ENCODE measurements around the gene RPL3. TPM values are rescaled to one million over a fixed set of nuclear protein-coding genes. Genes with fewer than 3 reads are reported as not detected.

Gene RPL3
- total and polyA plus RNA-seq, 4 donors: 580 to 1,767 (median 1,184) TPM

DNA sequence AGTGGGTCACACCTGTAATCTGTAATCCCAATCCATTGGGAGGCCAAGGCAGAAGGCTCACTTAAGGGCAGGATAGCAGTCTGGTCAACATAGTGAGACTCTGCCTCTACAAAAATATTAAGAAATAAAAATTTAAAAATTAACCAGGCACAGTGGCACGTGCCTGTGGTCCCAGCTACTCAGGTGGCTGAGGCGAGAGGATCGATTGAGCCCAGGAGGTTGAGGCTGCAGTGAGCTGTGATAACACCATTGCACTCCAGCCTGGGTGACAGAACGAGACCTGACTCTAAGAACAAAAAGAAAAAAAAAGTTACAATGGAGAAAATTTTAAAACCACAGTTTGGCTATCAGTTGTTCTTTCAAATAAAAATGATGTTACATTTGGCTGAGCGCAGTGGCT is 17.0 kb upstream of the RPL3 start:
- H3K36me3 ChIP-seq (ENCODE audit: control insufficient read depth in 4 of 4, insufficient read depth in 3 of 4, low read depth in 1 of 4, low read length in 3 of 4): no peaks in the 10 kb centered on the region
- no peak for TF ChIP-seq FOXA1 (IDR thresholded peaks at IDR 0.05)
- TF ChIP-seq YY1 (IDR thresholded peaks at IDR 0.05): no peak
- no peak for TF ChIP-seq SP1 (IDR thresholded peaks at IDR 0.05)
- TF ChIP-seq, protein P1, sequence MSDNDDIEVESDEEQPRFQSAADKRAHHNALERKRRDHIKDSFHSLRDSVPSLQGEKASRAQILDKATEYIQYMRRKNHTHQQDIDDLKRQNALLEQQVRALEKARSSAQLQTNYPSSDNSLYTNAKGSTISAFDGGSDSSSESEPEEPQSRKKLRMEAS (IDR thresholded peaks at IDR 0.05): no peak
- TF ChIP-seq EGR1 (IDR thresholded peaks at IDR 0.05; ENCODE audit: low read depth in 2 of 2): no peak
- no peak for TF ChIP-seq HNF4G (IDR thresholded peaks at IDR 0.05)
- TF ChIP-seq FOXA2 (IDR thresholded peaks at IDR 0.05): no peak
- no peak for TF ChIP-seq RAD21 (IDR thresholded peaks at IDR 0.05)
- TF ChIP-seq, protein P2, sequence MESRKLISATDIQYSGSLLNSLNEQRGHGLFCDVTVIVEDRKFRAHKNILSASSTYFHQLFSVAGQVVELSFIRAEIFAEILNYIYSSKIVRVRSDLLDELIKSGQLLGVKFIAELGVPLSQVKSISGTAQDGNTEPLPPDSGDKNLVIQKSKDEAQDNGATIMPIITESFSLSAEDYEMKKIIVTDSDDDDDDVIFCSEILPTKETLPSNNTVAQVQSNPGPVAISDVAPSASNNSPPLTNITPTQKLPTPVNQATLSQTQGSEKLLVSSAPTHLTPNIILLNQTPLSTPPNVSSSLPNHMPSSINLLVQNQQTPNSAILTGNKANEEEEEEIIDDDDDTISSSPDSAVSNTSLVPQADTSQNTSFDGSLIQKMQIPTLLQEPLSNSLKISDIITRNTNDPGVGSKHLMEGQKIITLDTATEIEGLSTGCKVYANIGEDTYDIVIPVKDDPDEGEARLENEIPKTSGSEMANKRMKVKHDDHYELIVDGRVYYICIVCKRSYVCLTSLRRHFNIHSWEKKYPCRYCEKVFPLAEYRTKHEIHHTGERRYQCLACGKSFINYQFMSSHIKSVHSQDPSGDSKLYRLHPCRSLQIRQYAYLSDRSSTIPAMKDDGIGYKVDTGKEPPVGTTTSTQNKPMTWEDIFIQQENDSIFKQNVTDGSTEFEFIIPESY (IDR thresholded peaks at IDR 0.05): no peak
- TF ChIP-seq, protein P3, sequence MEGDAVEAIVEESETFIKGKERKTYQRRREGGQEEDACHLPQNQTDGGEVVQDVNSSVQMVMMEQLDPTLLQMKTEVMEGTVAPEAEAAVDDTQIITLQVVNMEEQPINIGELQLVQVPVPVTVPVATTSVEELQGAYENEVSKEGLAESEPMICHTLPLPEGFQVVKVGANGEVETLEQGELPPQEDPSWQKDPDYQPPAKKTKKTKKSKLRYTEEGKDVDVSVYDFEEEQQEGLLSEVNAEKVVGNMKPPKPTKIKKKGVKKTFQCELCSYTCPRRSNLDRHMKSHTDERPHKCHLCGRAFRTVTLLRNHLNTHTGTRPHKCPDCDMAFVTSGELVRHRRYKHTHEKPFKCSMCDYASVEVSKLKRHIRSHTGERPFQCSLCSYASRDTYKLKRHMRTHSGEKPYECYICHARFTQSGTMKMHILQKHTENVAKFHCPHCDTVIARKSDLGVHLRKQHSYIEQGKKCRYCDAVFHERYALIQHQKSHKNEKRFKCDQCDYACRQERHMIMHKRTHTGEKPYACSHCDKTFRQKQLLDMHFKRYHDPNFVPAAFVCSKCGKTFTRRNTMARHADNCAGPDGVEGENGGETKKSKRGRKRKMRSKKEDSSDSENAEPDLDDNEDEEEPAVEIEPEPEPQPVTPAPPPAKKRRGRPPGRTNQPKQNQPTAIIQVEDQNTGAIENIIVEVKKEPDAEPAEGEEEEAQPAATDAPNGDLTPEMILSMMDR (IDR thresholded peaks at IDR 0.05; ENCODE audit: low read depth, low read length, missing input control): no peak
- TF ChIP-seq NR2F2 (IDR thresholded peaks at IDR 0.05): no peak
- TF ChIP-seq JUND (IDR thresholded peaks at IDR 0.05): no peak
- no peak overlapping the region for H3K27ac ChIP-seq (ENCODE audit: low read depth in 1 of 2, low read length in 2 of 2)
- H3K27me3 ChIP-seq (ENCODE audit: control insufficient read depth in 4 of 4, insufficient read depth in 4 of 4, low read length in 3 of 4): no peaks in the 10 kb centered on the region
- no peak for DNase-seq (ENCODE audit: low spot score)
- H3K9me3 ChIP-seq (ENCODE audit: control insufficient read depth in 4 of 4, low read length in 3 of 4): no peaks in the 10 kb centered on the region
- 79% methylated on average over 5 of the region's 5 CpGs for WGBS
- no peak overlapping the region for H3K9ac ChIP-seq (ENCODE audit: low read depth in 1 of 2, low read length in 2 of 2)
- H3K4me3 ChIP-seq (ENCODE audit: low read depth in 1 of 3, low read length in 3 of 3): no peak overlapping the region
- H3K4me1 ChIP-seq (ENCODE audit: control insufficient read depth in 4 of 4, insufficient read depth in 4 of 4, low read length in 3 of 4): peaks cover 0 to 6% (median 2%) of the 10 kb centered on the region in 4 donors

DNA sequence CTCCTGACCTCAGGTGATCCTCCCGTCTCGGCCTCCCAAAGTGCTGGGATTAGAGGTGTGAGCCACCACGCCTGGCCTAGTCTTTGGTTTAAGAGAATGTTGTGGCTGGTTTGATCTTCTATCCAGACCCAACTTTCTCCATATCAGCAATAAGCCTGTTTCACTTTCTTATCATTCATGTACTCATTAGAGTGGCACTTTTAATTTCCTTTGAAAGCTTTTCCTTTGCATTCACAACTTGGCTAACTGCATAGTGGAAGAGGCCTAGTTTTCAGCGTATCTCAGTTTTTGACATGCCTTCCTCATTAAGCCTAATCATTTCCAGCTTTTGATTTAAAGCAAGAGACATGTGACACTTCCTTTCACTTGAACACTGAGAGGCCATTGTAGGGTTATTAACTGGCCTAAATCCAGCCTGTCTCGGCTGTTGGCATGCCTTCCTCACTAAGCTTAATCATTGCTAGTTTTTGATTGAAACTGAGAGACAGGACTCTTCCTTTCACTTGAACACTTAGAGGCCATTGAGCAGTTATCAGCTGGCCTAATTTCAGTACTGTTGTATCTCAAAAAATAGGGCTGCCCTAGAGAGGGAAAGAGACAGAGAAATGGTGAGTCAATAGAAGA is 13.1 kb upstream of the RPL3 start:
- Histone ChIP-seq H3K9me3 (ENCODE audit: control insufficient read depth in 4 of 4, low read length in 3 of 4) (no peaks in the 10 kb centered on the region), H3K36me3 (ENCODE audit: control insufficient read depth in 4 of 4, insufficient read depth in 3 of 4, low read depth in 1 of 4, low read length in 3 of 4) (no peaks in the 10 kb centered on the region), H3K27me3 (ENCODE audit: control insufficient read depth in 4 of 4, insufficient read depth in 4 of 4, low read length in 3 of 4) (no peaks in the 10 kb centered on the region), H3K9ac (ENCODE audit: low read depth in 1 of 2, low read length in 2 of 2) (no peak overlapping the region), H3K4me1 (ENCODE audit: control insufficient read depth in 4 of 4, insufficient read depth in 4 of 4, low read length in 3 of 4) (peaks cover 0 to 6% (median 2%) of the 10 kb centered on the region in 4 donors), H3K27ac (ENCODE audit: low read depth in 1 of 2, low read length in 2 of 2) (no peak overlapping the region), H3K4me3 (ENCODE audit: low read depth in 1 of 3, low read length in 3 of 3) (no peak overlapping the region)
- TF ChIP-seq EGR1 (IDR thresholded peaks at IDR 0.05; ENCODE audit: low read depth in 2 of 2) (no peak), FOXA1 (IDR thresholded peaks at IDR 0.05) (no peak), SP1 (IDR thresholded peaks at IDR 0.05) (peak; percentile 53), YY1 (IDR thresholded peaks at IDR 0.05) (peak; percentile 68), FOXA2 (IDR thresholded peaks at IDR 0.05) (no peak), RAD21 (IDR thresholded peaks at IDR 0.05) (peak in 1 of 2 donors; percentile 9), RXRA (IDR thresholded peaks at IDR 0.05) (peak in 1 of 2 donors; percentile 6), JUND (IDR thresholded peaks at IDR 0.05) (no peak), NR2F2 (IDR thresholded peaks at IDR 0.05) (peak; percentile 11), HNF4G (IDR thresholded peaks at IDR 0.05) (no peak), GABPA (IDR thresholded peaks at IDR 0.05 in 1 of 2, conservative IDR thresholded peaks at IDR 0.05 in 1 of 2) (no peak), TAF1 (conservative IDR thresholded peaks at IDR 0.05) (no peak), HNF4A (conservative IDR thresholded peaks at IDR 0.05) (no peak)
- TF ChIP-seq, protein P2 (IDR thresholded peaks at IDR 0.05): no peak
- TF ChIP-seq, protein P4, sequence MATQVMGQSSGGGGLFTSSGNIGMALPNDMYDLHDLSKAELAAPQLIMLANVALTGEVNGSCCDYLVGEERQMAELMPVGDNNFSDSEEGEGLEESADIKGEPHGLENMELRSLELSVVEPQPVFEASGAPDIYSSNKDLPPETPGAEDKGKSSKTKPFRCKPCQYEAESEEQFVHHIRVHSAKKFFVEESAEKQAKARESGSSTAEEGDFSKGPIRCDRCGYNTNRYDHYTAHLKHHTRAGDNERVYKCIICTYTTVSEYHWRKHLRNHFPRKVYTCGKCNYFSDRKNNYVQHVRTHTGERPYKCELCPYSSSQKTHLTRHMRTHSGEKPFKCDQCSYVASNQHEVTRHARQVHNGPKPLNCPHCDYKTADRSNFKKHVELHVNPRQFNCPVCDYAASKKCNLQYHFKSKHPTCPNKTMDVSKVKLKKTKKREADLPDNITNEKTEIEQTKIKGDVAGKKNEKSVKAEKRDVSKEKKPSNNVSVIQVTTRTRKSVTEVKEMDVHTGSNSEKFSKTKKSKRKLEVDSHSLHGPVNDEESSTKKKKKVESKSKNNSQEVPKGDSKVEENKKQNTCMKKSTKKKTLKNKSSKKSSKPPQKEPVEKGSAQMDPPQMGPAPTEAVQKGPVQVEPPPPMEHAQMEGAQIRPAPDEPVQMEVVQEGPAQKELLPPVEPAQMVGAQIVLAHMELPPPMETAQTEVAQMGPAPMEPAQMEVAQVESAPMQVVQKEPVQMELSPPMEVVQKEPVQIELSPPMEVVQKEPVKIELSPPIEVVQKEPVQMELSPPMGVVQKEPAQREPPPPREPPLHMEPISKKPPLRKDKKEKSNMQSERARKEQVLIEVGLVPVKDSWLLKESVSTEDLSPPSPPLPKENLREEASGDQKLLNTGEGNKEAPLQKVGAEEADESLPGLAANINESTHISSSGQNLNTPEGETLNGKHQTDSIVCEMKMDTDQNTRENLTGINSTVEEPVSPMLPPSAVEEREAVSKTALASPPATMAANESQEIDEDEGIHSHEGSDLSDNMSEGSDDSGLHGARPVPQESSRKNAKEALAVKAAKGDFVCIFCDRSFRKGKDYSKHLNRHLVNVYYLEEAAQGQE (IDR thresholded peaks at IDR 0.05): no peak
- TF ChIP-seq, protein P5, sequence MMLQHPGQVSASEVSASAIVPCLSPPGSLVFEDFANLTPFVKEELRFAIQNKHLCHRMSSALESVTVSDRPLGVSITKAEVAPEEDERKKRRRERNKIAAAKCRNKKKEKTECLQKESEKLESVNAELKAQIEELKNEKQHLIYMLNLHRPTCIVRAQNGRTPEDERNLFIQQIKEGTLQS (IDR thresholded peaks at IDR 0.05): no peak
- TF ChIP-seq, protein P3 (IDR thresholded peaks at IDR 0.05; ENCODE audit: low read depth, low read length, missing input control): no peak
- TF ChIP-seq, protein P1 (IDR thresholded peaks at IDR 0.05): no peak
- no peak for DNase-seq (ENCODE audit: low spot score)
- WGBS: 59% methylated on average over 5 of the region's 5 CpGs
